Dermis lymphatic vessel endothelial cell (primary cell): ENCODE measurements around the gene TBC1D3G. TPM values are rescaled to one million over a fixed set of nuclear protein-coding genes. Genes with fewer than 3 reads are reported as not detected.

Experiments
- total RNA-seq: library from RNA; depleted of rRNA; stranded (reverse); fragments of >200 nt; gene quantifications from 2 replicates; pipeline ENCODE4 v1.2.1, GENCODE V29; 2014

TBC1D3G gene
- total RNA-seq: not detected in 2 replicates

DNA sequence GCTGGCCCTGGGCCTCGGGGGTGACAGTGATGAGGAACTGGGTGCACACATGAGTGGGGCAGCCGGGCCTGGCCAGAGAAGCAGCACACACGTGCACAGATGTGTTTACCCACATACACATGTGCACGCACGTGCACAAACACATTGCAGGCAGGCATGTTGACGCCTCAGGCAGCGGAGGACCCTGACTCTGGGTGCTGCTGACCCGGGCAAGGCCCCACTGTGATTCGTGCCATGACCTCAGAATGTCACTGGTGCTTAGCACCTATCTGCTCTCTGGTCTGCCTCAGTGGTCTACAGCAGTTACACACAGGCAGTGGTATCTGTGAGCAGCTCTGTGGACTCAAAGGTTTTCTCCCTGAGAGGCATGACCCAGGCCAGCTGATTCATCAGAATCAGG lies at the start of gene TBC1D3G:
Gene TBC1D3G, plus strand, starts transcription at position 301 of the 400 bp plus-strand sequence. CDS start 1,528 bp downstream, outside the sequence.

Other genes starting within 250 kb of the TBC1D3G start
- gene CCL3, start 233.7 kb upstream of the TBC1D3G start, total RNA-seq: not detected in 2 replicates
- not detected in 2 replicates for gene CCL4, start 220.1 kb upstream of the TBC1D3G start, total RNA-seq
- 0.43 and 1.5 TPM in 2 replicates for gene TBC1D3B, start 147.2 kb upstream of the TBC1D3G start, total RNA-seq
- not detected in 2 replicates for gene CCL3L1, start 127.1 kb upstream of the TBC1D3G start, total RNA-seq
- gene CCL4L2, start 112.8 kb upstream of the TBC1D3G start, total RNA-seq: not detected in 2 replicates
- gene TBC1D3I, start 59.3 kb upstream of the TBC1D3G start, total RNA-seq: 0.11 TPM in 1 of 2 replicates, not detected in the other
- not detected in 2 replicates for gene TBC1D3H, start 64.6 kb downstream of the TBC1D3G start, total RNA-seq
- gene ZNHIT3, start 162.8 kb downstream of the TBC1D3G start, total RNA-seq: 28.9 and 30.3 TPM in 2 replicates
- 24.4 and 29.9 TPM in 2 replicates for gene MYO19, start 211.0 kb downstream of the TBC1D3G start, total RNA-seq
- gene PIGW, start 211.1 kb downstream of the TBC1D3G start, total RNA-seq: 7.2 and 7.7 TPM in 2 replicates
- 44.3 and 49.1 TPM in 2 replicates for gene GGNBP2, start 221.0 kb downstream of the TBC1D3G start, total RNA-seq